Common myeloid progenitor, CD34-positive (primary cell): Measurements from ENCODE around the gene HSF4.

ENCODE experiments used
- CTCF ChIA-PET: fragments of 350-600 bp; sonication (Branson Sonifier 250); formaldehyde crosslinking; loops from one replicate; lab custom pipeline; 2021; ENCODE audit warnings: antibody characterized with exemption; lab: Charles Lee
- POLR2A ChIA-PET: fragments of 350-600 bp; sonication (Branson Sonifier 250); formaldehyde crosslinking; loops from one replicate; lab custom pipeline; 2021; ENCODE audit warnings: antibody characterized with exemption; lab: Charles Lee
- DNase-seq, 3 donors: peaks; one replicate each; pipeline versions ENCODE4 v3.0.0 to v3.0.0-alpha.2; 2013
- H3K27ac ChIP-seq, 2 experiments: 1 replicate in 1 of 2; 2 replicates in 1 of 2; pipeline ENCODE4 v1.7.0; 2013; ENCODE audit warnings: inconsistent platforms in 2 of 2, low read length in 2 of 2, mild to moderate bottlenecking in 2 of 2, low read depth in 1 of 2, moderate library complexity in 1 of 2; ENCODE audit not compliant: severe bottlenecking in 2 of 2, insufficient read depth in 1 of 2, poor library complexity in 1 of 2
- H3K27me3 ChIP-seq, 5 experiments: replicated peaks in 2 of 5; 1 replicate in 3 of 5; 2 replicates in 2 of 5; pipeline versions ENCODE4 v1.6.1 to v1.7.0; 2013; ENCODE audit warnings: low read length in 4 of 5, mild to moderate bottlenecking in 2 of 5, moderate library complexity in 2 of 5, inconsistent platforms in 1 of 5; ENCODE audit not compliant: insufficient read depth in 5 of 5, control insufficient read depth in 4 of 5
- H3K36me3 ChIP-seq, 4 experiments: 1 replicate in 2 of 4; 2 replicates in 2 of 4; pipeline versions ENCODE4 v1.6.1 to v1.7.0; 2013; ENCODE audit warnings: low read length in 3 of 4, control low read depth in 1 of 4, mild to moderate bottlenecking in 1 of 4; ENCODE audit not compliant: control insufficient read depth in 4 of 4, insufficient read depth in 4 of 4
- H3K4me1 ChIP-seq, 4 experiments: 1 replicate in 3 of 4; 2 replicates in 1 of 4; pipeline versions ENCODE4 v1.6.1 to v1.7.1; 2013; ENCODE audit warnings: low read length in 3 of 4, mild to moderate bottlenecking in 3 of 4, control low read depth in 1 of 4, inconsistent platforms in 1 of 4, moderate library complexity in 1 of 4; ENCODE audit not compliant: control insufficient read depth in 4 of 4, insufficient read depth in 4 of 4; ENCODE audit errors: control extremely low read depth in 1 of 4
- H3K4me3 ChIP-seq, 7 experiments: 1 replicate in 4 of 7; 2 replicates in 3 of 7; pipeline versions ENCODE4 v1.5.1 to v1.7.0; 2013; ENCODE audit warnings: mild to moderate bottlenecking in 7 of 7, low read length in 6 of 7, moderate library complexity in 6 of 7, inconsistent platforms in 2 of 7, low read depth in 2 of 7, control low read depth in 1 of 7; ENCODE audit not compliant: insufficient read depth in 4 of 7, control insufficient read depth in 1 of 7; ENCODE audit errors: extremely low read depth in 1 of 7
- H3K9me3 ChIP-seq, 5 experiments: 1 replicate in 4 of 5; 2 replicates in 1 of 5; pipeline versions ENCODE4 v1.6.1 to v1.7.1; 2013; ENCODE audit warnings: low read length in 4 of 5, mild to moderate bottlenecking in 2 of 5, inconsistent platforms in 1 of 5, low read depth in 1 of 5, moderate library complexity in 1 of 5; ENCODE audit not compliant: control insufficient read depth in 4 of 5, insufficient read depth in 2 of 5; ENCODE audit errors: control extremely low read depth in 1 of 5
- WGBS: methylation state at CpG from one replicate; pipeline ENCODE4 v1.1.5; 2013; ENCODE audit not compliant: insufficient coverage; 5-methylcytosine and 5-hydroxymethylcytosine counted together

Gene HSF4

DNA sequence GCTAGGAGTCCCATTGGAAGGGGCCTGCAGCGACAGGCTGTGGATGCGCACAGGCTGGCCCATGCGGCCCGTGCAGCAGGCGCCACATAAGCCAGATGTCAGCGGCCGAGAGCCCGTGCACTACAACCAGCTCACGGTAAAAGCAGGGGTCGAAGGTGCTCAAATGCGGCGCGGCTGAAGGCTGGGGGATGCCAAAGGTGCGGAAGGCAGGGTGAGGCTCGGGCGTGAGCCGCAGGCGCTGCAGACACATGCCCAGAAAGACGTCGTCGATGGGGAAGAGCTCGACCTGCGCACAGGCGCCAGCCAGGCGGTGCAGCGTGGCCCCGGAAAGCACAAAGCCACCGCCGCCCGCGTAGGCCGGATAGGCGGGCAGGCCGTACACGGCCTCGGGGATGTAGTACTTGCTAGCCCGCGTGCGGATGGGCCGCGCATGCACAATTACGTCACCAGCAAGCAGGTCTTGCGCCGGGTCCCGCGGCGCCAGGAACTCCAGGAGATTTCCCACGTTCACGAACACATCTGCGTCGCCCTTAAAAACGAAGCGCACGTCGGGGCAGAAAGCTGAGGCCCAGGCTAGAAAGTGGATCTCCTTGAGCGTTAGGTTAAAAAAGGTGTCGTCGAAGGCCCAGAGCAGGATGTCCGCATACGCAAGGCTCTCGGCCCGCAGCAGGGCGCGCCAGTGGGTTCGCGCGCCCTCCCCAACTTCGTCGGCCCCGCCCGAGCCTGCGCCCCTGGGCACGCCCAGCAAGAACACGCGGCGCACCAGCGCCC is 15.1 kb upstream of the HSF4 start:
- H3K27me3 ChIP-seq: peaks cover 0 to 19% (median 4%) of the 10 kb centered on the region in 5 experiments
- DNase-seq: no peak
- H3K27ac ChIP-seq: no peak overlapping the region
- peaks cover 0 to 19% (median 15%) of the 10 kb centered on the region in 4 experiments for H3K4me1 ChIP-seq
- POLR2A ChIA-PET: no interaction called here
- H3K9me3 ChIP-seq: no peaks in the 10 kb centered on the region
- H3K36me3 ChIP-seq: peaks cover 5 to 47% (median 38%) of the 10 kb centered on the region in 4 experiments
- WGBS: 82% methylated on average over 76 of the region's 77 CpGs
- H3K4me3 ChIP-seq: peak overlapping the region in 2 of 7 experiments; percentile 78 to 82
- CTCF ChIA-PET: interaction anchor here (1.1 to 3.9 kb wide), 4 partner anchors 10 to 132 kb away, joined by 3 to 19 read pairs (median 4); no protein-coding TSS in a partner anchor

DNA sequence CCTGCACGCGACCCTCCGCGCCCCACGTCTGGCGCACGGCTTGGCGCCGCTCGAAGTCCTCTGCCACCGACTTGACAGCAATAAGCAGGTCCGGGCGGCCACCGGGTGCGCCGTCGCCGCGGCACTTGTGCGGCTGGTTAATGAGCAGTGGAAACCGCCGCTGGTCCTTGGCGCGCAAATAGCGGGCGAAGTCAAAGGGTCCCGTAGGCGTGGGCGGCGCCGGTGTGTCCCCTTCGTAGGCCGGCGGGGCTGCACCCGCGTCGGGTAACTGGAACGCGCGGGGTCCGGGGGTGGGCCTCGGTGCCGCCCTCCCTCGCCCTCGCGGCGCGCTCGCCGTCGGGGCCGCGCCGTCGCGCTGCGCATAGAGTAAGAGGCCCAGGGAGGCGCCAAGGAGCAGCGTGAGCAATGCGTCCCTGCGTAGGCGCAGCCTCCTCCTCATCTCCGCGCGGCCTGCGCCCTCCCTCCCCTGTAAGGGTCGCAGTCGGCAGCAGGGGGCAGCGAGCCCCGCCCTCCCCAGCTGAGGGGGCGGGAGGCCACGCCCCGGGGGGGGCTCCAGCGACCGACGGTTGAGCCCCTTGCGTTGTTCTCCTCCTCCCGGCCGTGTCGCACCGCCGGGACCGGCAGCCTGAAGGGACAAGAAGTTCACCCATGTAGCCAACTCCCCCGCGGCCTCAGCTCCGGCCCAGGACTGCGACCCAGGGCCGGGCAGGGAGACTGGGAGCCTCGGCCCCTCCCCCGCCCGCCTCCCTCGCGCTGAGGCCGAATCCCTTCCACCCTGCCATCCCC is 14.3 kb upstream of the HSF4 start:
- H3K27me3 ChIP-seq: peaks cover 0 to 27% (median 5%) of the 10 kb centered on the region in 5 experiments
- H3K36me3 ChIP-seq: peaks cover 5 to 39% (median 31%) of the 10 kb centered on the region in 4 experiments
- 9% methylated on average over 78 of the region's 94 CpGs for WGBS
- H3K4me3 ChIP-seq: peak overlapping the region; percentile 29 to 82 (median 56)
- H3K9me3 ChIP-seq: peaks cover 0 to 4% (median 0%) of the 10 kb centered on the region in 5 experiments
- H3K27ac ChIP-seq: no peak overlapping the region
- peaks cover 0 to 24% (median 17%) of the 10 kb centered on the region in 4 experiments for H3K4me1 ChIP-seq
- CTCF ChIA-PET: interaction anchor here (0.8 to 6.1 kb wide), 13 partner anchors 10 to 188 kb away, joined by 3 to 53 read pairs (median 7); partner anchors contain the start of genes FBXL8 and TRADD
- DNase-seq: peak; percentile 65 to 80 (median 73)
- POLR2A ChIA-PET: no interaction called here

DNA sequence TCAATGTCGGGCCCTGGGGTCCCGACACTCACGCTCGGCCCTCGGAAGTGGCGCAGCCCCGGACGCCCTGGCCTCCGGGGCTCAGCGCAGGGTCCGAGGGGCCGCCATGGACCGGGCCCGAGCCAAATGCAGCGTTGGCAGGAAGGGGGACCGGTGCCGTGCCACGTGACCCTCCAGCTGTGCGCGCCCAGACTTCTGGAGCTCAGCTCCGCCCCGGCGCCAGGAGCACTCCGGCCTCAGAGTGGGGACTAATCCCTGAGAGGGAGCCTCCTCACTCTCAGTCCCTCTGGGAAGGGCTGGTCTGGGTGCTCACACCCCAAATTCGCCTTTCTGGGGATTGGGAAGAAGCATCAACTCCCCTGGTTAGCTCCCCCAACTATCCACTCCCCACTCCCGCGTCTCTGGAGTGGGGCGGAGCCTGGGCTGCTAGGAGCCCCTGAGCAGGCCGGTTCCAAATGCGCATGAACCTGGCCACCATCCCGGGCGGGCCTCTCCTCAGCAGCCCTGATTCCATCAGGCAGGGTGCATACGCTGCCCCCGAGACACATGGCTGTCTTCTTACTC is 13.6 kb upstream of the HSF4 start, which contains the start of gene B3GNT9:
TSS of gene B3GNT9 (minus strand) at position 166 of the 564 bp plus-strand sequence. CDS start 513 bp downstream, outside the sequence.
- Histone ChIP-seq H3K4me3 (peak within 1 kb of the TSS; percentile 29 to 82 (median 56)), H3K27ac (no peak within 1 kb of the TSS), H3K27me3 (peaks cover 0 to 34% (median 7%) of the 10 kb centered on the region in 5 experiments), H3K9me3 (peaks cover 0 to 4% (median 0%) of the 10 kb centered on the region in 5 experiments), H3K36me3 (peaks cover 5 to 32% (median 26%) of the 10 kb centered on the region in 4 experiments), H3K4me1 (peaks cover 0 to 28% (median 19%) of the 10 kb centered on the region in 4 experiments)
- POLR2A ChIA-PET: interaction anchor here (1.0 kb wide), 1 partner anchor 204 kb away, joined by 3 read pairs; no protein-coding TSS in a partner anchor
- 3% methylated on average over 18 of the region's 34 CpGs for WGBS
- DNase-seq: peak in 2 of 3 donors; percentile 50 to 77
- CTCF ChIA-PET: interaction anchor here (0.8 to 6.1 kb wide), 14 partner anchors 9 to 189 kb away, joined by 3 to 53 read pairs (median 6); partner anchors contain the start of genes FBXL8 and TRADD

DNA sequence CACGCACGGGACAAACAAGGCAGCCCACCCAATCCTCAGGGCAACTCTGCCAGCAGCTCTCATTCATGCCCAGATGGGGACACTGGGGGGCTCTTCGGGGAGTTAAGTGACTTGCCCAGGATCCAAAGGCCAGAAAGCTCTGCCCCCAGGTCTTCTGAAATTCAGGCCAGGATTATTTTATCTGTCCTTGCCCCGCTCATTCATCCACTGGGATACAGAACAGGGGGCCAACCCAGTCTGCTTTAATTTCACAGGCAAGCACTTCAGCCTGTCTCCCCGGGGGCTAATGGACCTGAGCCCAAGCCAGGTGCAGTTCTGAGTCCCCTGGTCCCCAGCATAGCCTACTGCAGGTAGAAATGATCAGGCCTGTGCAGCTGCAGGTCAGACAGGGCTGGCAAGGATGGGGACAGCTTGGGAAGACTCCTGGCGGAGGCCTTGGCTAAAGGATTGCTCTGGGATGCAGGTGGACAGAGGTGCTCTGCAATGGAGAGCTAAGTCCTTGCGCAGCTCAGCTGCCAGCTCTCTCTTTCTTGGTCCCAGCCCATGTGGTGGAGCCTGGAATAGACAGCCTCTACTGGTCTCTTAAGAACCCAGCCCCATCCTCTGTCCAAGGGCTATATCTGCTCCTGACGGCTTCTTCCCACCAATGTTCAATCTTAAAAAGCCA is 13.0 kb upstream of the HSF4 start:
- peaks cover 0 to 28% (median 19%) of the 10 kb centered on the region in 4 experiments for H3K4me1 ChIP-seq
- H3K36me3 ChIP-seq: peaks cover 5 to 26% (median 20%) of the 10 kb centered on the region in 4 experiments
- H3K9me3 ChIP-seq: peaks cover 0 to 4% (median 0%) of the 10 kb centered on the region in 5 experiments
- no peak for DNase-seq
- peak overlapping the region in 2 of 7 experiments; percentile 78 to 82 for H3K4me3 ChIP-seq
- CTCF ChIA-PET: interaction anchor here (1.1 to 6.1 kb wide), 12 partner anchors 11 to 189 kb away, joined by 3 to 53 read pairs (median 8); no protein-coding TSS in a partner anchor
- peaks cover 0 to 36% (median 7%) of the 10 kb centered on the region in 5 experiments for H3K27me3 ChIP-seq
- H3K27ac ChIP-seq: no peak overlapping the region
- 66% methylated on average over 8 of the region's 8 CpGs for WGBS
- POLR2A ChIA-PET: interaction anchor here (1.0 kb wide), 1 partner anchor 204 kb away, joined by 3 read pairs; no protein-coding TSS in a partner anchor

DNA sequence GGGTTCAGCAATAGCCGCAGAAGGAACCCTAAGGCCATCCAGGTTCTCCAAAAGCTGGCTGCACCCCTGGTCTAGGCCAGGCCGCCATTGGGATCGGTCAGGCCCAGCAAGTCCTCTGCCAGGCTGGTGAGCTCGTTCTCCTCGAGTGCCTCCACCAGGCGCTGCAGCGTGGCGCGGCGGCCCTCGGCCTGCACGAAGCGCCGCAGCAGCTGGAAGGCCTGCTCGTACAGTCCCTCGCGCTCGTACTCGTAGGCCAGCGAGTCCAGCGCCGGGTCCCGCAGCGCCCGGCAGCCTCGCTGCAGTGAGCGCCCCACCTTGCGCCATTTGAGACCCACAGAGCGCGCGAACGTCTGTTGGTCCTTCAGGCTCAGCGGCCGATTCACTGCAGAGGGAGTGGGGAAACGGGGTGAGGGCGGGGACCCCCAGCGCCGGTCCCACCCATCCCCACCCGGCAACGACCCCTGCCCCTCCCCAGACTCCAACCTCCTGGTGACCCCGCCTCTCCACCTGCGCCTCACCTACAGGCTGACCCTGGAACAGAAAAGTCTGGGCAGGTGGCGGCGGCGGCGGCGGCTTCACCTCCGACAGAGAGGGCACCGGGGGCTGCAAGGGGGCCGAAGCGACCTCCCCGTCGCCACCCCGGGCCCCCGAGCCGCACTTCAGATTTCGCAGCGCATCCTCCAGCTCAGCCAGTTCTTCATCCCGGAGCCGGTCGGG is 9.8 kb upstream of the HSF4 start:
- 48% methylated on average over 47 of the region's 61 CpGs for WGBS
- no peak for DNase-seq
- no peaks in the 10 kb centered on the region for H3K36me3 ChIP-seq
- H3K4me1 ChIP-seq: peaks cover 3 to 44% (median 30%) of the 10 kb centered on the region in 4 experiments
- peaks cover 0 to 4% (median 0%) of the 10 kb centered on the region in 5 experiments for H3K9me3 ChIP-seq
- ChIA-PET POLR2A (interaction anchor here (0.8 kb wide), 1 partner anchor 15 kb away, joined by 4 read pairs; no protein-coding TSS in a partner anchor), CTCF (interaction anchor here (0.8 to 6.1 kb wide), 31 partner anchors 10 to 207 kb away, joined by 3 to 65 read pairs (median 5); partner anchors contain the start of genes CES3, CES4A, HSF4 and NOL3)
- peak overlapping the region in 3 of 7 experiments; percentile 45 to 49 (median 46) for H3K4me3 ChIP-seq
- H3K27ac ChIP-seq: no peak overlapping the region
- peaks cover 0 to 25% (median 9%) of the 10 kb centered on the region in 5 experiments for H3K27me3 ChIP-seq
